HepG2 (cell line): Measurements from ENCODE around the gene LTC4S. TPM values are rescaled to one million over a fixed set of nuclear protein-coding genes. Genes with fewer than 3 reads are reported as not detected.

Experiments used
- CSRNP1 ChIP-seq: sonication (generic); formaldehyde crosslinking; IDR thresholded peaks from 2 replicates; pipeline ENCODE4 v1.8.1; 2023; ENCODE audit warnings: mild to moderate bottlenecking, missing genetic modification reagents
- MAF1 ChIP-seq: sonication (generic); formaldehyde crosslinking; IDR thresholded peaks from 2 replicates; pipeline ENCODE4 v1.5.0; 2020; ENCODE audit warnings: missing genetic modification reagents, borderline replicate concordance
- POLR2A ChIP-seq, 2 experiments: IDR thresholded peaks; 2 replicates each; pipeline ENCODE4 v1.6.1; 2011; ENCODE audit warnings: low read depth in 2 of 2, low read length in 2 of 2, mild to moderate bottlenecking in 1 of 2, moderate library complexity in 1 of 2; ENCODE audit not compliant: insufficient read depth in 1 of 2
- RXRA ChIP-seq: sonication (generic); formaldehyde crosslinking; IDR thresholded peaks from 2 replicates; pipeline ENCODE4 v1.5.1; 2020; ENCODE audit warnings: missing genetic modification reagents
- ZNF101 ChIP-seq: sonication (generic); formaldehyde crosslinking; IDR thresholded peaks from 2 replicates; pipeline ENCODE4 v1.4.0; 2020; ENCODE audit warnings: mild to moderate bottlenecking, low read depth, missing genetic modification reagents, borderline replicate concordance
- ZNF598 ChIP-seq: sonication (generic); formaldehyde crosslinking; IDR thresholded peaks from 2 replicates; pipeline ENCODE4 v1.5.1; 2020; ENCODE audit warnings: mild to moderate bottlenecking, missing genetic modification reagents, borderline replicate concordance
- polyA plus RNA-seq, 8 experiments: library from polyadenylated mRNA; depleted of rRNA in 3 of 8; stranded (reverse) in 7 of 8; unstranded in 1 of 8; fragments of >200 nt; fragmentation: Illumina TruSeq in 4 of 8; extraction: Trizol in 4 of 8; gene quantifications; 2 replicates each; pipeline versions ENCODE4 v1.2.1 to v1.2.3, GENCODE V29; 2011 to 2016; ENCODE audit warnings: low read depth in 4 of 8, missing spikeins in 1 of 8, mixed read lengths in 1 of 8; ENCODE audit not compliant: insufficient read depth in 1 of 8
- total RNA-seq, 5 experiments: library from RNA; depleted of rRNA; stranded (reverse); fragments of >200 nt; fragmentation: Illumina TruSeq; extraction: Trizol; gene quantifications; 2 replicates each; pipeline ENCODE4 v1.2.3, GENCODE V29; 2016; ENCODE audit warnings: low read depth in 1 of 5
- TF ChIP-seq, protein P1 (sequence below): sonication (generic); formaldehyde crosslinking; conservative IDR thresholded peaks from 2 replicates; pipeline ENCODE4 v1.4.0; 2020; ENCODE audit warnings: missing genetic modification reagents
- TF ChIP-seq, protein P2 (sequence below), 2 experiments: sonication (generic) in 1 of 2; formaldehyde crosslinking in 1 of 2; IDR thresholded peaks; 2 replicates each; pipeline versions ENCODE4 v1.4.0 to v1.6.1; 2018 to 2020; ENCODE audit warnings: missing genetic modification reagents in 2 of 2, borderline replicate concordance in 1 of 2, low read depth in 1 of 2, mild to moderate bottlenecking in 1 of 2, missing biosample characterization in 1 of 2
- TF ChIP-seq, protein P3 (sequence below): sonication (generic); formaldehyde crosslinking; IDR thresholded peaks from 2 replicates; pipeline ENCODE4 v1.5.0; 2020; ENCODE audit warnings: missing genetic modification reagents

Gene LTC4S
- total and polyA plus RNA-seq, 2 of the 13 experiments (the other 11 are each of a cell fraction or from before 2014, with no cell fraction given), result 0.35 TPM; not detected in 1

DNA sequence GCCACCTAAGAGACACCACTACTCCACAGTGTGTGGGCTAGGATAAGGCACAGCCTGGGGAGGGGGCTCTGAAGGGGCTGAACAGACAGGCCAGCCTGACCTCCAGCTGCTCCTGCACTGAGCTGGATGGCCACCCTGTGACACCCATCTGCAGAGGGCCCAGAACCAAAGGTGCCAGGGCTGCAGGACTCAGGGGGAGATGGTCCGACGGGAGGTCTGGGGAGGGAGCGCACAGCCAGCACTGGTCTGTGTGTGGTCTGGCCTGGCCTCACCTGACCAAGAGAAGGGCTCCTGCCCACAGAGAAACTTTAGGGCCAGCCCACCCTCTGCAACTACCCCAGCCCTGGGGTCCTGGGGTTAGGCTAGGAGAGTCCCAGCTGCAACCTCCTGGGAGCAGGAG lies 789 bp downstream of the LTC4S start (continued):
- TF ChIP-seq CSRNP1 (CRISPR knock-in tag) (0 out of 2 replicates have a peak, but pooled peaks have one; percentile 11), ZNF598 (CRISPR knock-in tag) (0 out of 2 replicates have a peak, but pooled peaks have one; percentile 26), POLR2A (IDR thresholded peaks at IDR 0.05; ENCODE audit: insufficient read depth in 1 of 2, low read depth in 2 of 2, low read length in 2 of 2) (0 out of 4 replicates have a peak, but pooled peaks of 1 of the 2 experiments have one; percentile 1), ZNF101 (CRISPR knock-in tag) (no peak), RXRA (CRISPR knock-in tag) (no peak), MAF1 (CRISPR knock-in tag) (no peak)
- TF ChIP-seq, protein P1, sequence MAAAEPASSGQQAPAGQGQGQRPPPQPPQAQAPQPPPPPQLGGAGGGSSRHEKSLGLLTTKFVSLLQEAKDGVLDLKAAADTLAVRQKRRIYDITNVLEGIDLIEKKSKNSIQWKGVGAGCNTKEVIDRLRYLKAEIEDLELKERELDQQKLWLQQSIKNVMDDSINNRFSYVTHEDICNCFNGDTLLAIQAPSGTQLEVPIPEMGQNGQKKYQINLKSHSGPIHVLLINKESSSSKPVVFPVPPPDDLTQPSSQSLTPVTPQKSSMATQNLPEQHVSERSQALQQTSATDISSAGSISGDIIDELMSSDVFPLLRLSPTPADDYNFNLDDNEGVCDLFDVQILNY (CRISPR knock-in tag), result no peak
- TF ChIP-seq, protein P2, sequence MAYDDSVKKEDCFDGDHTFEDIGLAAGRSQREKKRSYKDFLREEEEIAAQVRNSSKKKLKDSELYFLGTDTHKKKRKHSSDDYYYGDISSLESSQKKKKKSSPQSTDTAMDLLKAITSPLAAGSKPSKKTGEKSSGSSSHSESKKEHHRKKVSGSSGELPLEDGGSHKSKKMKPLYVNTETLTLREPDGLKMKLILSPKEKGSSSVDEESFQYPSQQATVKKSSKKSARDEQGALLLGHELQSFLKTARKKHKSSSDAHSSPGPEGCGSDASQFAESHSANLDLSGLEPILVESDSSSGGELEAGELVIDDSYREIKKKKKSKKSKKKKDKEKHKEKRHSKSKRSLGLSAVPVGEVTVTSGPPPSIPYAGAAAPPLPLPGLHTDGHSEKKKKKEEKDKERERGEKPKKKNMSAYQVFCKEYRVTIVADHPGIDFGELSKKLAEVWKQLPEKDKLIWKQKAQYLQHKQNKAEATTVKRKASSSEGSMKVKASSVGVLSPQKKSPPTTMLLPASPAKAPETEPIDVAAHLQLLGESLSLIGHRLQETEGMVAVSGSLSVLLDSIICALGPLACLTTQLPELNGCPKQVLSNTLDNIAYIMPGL (CRISPR knock-in tag; IDR thresholded peaks at IDR 0.05; ENCODE audit: borderline replicate concordance in 1 of 2, low read depth in 1 of 2), result no peak
- TF ChIP-seq, protein P3, sequence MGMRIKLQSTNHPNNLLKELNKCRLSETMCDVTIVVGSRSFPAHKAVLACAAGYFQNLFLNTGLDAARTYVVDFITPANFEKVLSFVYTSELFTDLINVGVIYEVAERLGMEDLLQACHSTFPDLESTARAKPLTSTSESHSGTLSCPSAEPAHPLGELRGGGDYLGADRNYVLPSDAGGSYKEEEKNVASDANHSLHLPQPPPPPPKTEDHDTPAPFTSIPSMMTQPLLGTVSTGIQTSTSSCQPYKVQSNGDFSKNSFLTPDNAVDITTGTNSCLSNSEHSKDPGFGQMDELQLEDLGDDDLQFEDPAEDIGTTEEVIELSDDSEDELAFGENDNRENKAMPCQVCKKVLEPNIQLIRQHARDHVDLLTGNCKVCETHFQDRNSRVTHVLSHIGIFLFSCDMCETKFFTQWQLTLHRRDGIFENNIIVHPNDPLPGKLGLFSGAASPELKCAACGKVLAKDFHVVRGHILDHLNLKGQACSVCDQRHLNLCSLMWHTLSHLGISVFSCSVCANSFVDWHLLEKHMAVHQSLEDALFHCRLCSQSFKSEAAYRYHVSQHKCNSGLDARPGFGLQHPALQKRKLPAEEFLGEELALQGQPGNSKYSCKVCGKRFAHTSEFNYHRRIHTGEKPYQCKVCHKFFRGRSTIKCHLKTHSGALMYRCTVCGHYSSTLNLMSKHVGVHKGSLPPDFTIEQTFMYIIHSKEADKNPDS (CRISPR knock-in tag), result no peak
